Activated CD4-positive, alpha-beta T cell treated with anti-CD3 and anti-CD28 coated beads, Interleukin-2, Interleukin-4, amounts not matched to agents 100 ng/mL and 50 ng/mL, durations not matched to agents 16 hours and 8 hours (primary cell): ENCODE results near the gene ZNF503.
"Not testable (repeated sequence)": the region's sequence is repeated elsewhere in the genome, so short reads cannot be mapped to it uniquely, and the experiment has no call there.

Experiments
- DNase-seq: peaks from one replicate; pipeline ENCODE4 v3.0.0-alpha.2; 2020; ENCODE audit warnings: low spot score

The ZNF503 gene

GRCh38 chr10:75395066-75395931, 6.3 kb downstream of the ZNF503 start:
- DNase-seq, result no peak

- DNase-seq, result no peak
Observed at GRCh38 chr10:75394221-75394620, 7.3 kb downstream of the ZNF503 start.

GRCh38 chr10:75392744-75393143, 8.8 kb downstream of the ZNF503 start:
- DNase-seq, result no peak

GRCh38 chr10:75392271-75392670, 9.3 kb downstream of the ZNF503 start:
- DNase-seq, result no peak

- no peak for DNase-seq
Observed at GRCh38 chr10:75390178-75390577, 11.4 kb downstream of the ZNF503 start.

GRCh38 chr10:75388082-75388481, 13.5 kb downstream of the ZNF503 start:
- DNase-seq, result no peak

GRCh38 chr10:75386128-75386527, 15.4 kb downstream of the ZNF503 start:
- DNase-seq, result no peak

GRCh38 chr10:75379817-75380216, 21.7 kb downstream of the ZNF503 start:
- DNase-seq, result no peak

GRCh38 chr10:75379212-75379724, 22.3 kb downstream of the ZNF503 start:
- DNase-seq, result no peak

GRCh38 chr10:75378379-75378778, 23.2 kb downstream of the ZNF503 start:
- DNase-seq, result no peak

GRCh38 chr10:75377869-75378268, 23.7 kb downstream of the ZNF503 start:
- no peak for DNase-seq

GRCh38 chr10:75375838-75376237, 25.7 kb downstream of the ZNF503 start:
- no peak for DNase-seq

GRCh38 chr10:75371010-75371409, 30.6 kb downstream of the ZNF503 start:
- DNase-seq, result no peak

- not testable (repeated sequence) for DNase-seq
Observed at GRCh38 chr10:75369838-75370237, 31.7 kb downstream of the ZNF503 start.

GRCh38 chr10:75367901-75368300, 33.7 kb downstream of the ZNF503 start:
- no peak for DNase-seq

- DNase-seq, result no peak
Observed at GRCh38 chr10:75367021-75367487, 34.5 kb downstream of the ZNF503 start.

GRCh38 chr10:75363431-75363830, 38.1 kb downstream of the ZNF503 start:
- no peak for DNase-seq

GRCh38 chr10:75359876-75360275, 41.7 kb downstream of the ZNF503 start:
- not testable (repeated sequence) for DNase-seq

- no peak for DNase-seq
Observed at GRCh38 chr10:75358835-75359421, 42.6 kb downstream of the ZNF503 start.

- DNase-seq, result no peak
Observed at GRCh38 chr10:75358132-75358531, 43.4 kb downstream of the ZNF503 start.

- no peak for DNase-seq
Observed at GRCh38 chr10:75357500-75357899, 44.1 kb downstream of the ZNF503 start.

GRCh38 chr10:75356484-75356883, 45.1 kb downstream of the ZNF503 start:
- no peak for DNase-seq

GRCh38 chr10:75355706-75356105, 45.9 kb downstream of the ZNF503 start:
- DNase-seq, result no peak
